IMR-90 (cell line): ENCODE measurements around the gene PKP3. TPM values are rescaled to one million over a fixed set of nuclear protein-coding genes. Genes with fewer than 3 reads are reported as not detected.

Source experiments
- ATAC-seq: fragments of 200-7000 bp; cut with Tn5 transposase; 2 replicates; pipeline ENCODE4 v1.9.1; 2020; ENCODE audit warnings: low read depth, mild to moderate bottlenecking, moderate library complexity
- BruUV-seq: library from RNA; stranded (reverse); fragments of 400-500 nt; replicated peaks from 2 replicates; lab custom pipeline; 2021; lab: Mats Ljungman, UMichigan
- CTCF ChIA-PET: fragments of 300-600 bp; formaldehyde crosslinking; extraction: SDS; loops from one replicate; lab custom pipeline; 2021; ENCODE audit warnings: antibody characterized with exemption; lab: Yijun Ruan, JAX
- POLR2A ChIA-PET: fragments of 300-600 bp; sonication (Branson Sonifier 250); formaldehyde crosslinking; loops from one replicate; lab custom pipeline; 2022; ENCODE audit warnings: antibody characterized with exemption; ENCODE audit not compliant: unreplicated experiment; lab: Charles Lee
- DNase-seq: peaks from one replicate; pipeline ENCODE4 v3.0.0; 2013
- H2AFZ ChIP-seq: replicated peaks from 2 replicates; pipeline ENCODE3; 2013; ENCODE audit warnings: low read length, mild to moderate bottlenecking; ENCODE audit not compliant: poor library complexity
- H2AK5ac ChIP-seq: 2 replicates; pipeline ENCODE4 v1.6.1; 2013; ENCODE audit warnings: low read depth, low read length, inconsistent platforms
- H2AK9ac ChIP-seq: replicated peaks from 2 replicates; pipeline ENCODE3; 2013; ENCODE audit warnings: mild to moderate bottlenecking, low read depth, low read length, moderate library complexity; ENCODE audit not compliant: poor library complexity
- H2BK120ac ChIP-seq: 2 replicates; pipeline ENCODE4 v1.6.1; 2013; ENCODE audit warnings: low read depth, low read length, inconsistent platforms
- H2BK15ac ChIP-seq: 3 replicates; pipeline ENCODE4 v1.6.1; 2013; ENCODE audit warnings: low read depth, low read length, inconsistent platforms
- H2BK20ac ChIP-seq: 2 replicates; pipeline ENCODE4 v1.6.1; 2013; ENCODE audit warnings: low read depth, mild to moderate bottlenecking, inconsistent platforms, low read length, moderate library complexity
- H2BK5ac ChIP-seq: 2 replicates; pipeline ENCODE4 v1.6.1; 2013; ENCODE audit warnings: mild to moderate bottlenecking, low read depth, low read length, inconsistent platforms; ENCODE audit not compliant: poor library complexity, severe bottlenecking
- H3K14ac ChIP-seq: replicated peaks from 2 replicates; pipeline ENCODE4 v1.6.1; 2013; ENCODE audit warnings: low read depth, low read length, inconsistent platforms
- H3K18ac ChIP-seq: 2 replicates; pipeline ENCODE4 v1.6.1; 2013; ENCODE audit warnings: low read depth, low read length, control low read depth
- H3K23ac ChIP-seq: 2 replicates; pipeline ENCODE4 v1.6.1; 2013; ENCODE audit warnings: low read depth, low read length, inconsistent platforms
- H3K27ac ChIP-seq: 2 replicates; pipeline ENCODE4 v1.5.1; 2013; ENCODE audit warnings: mild to moderate bottlenecking, control low read depth, low read length; ENCODE audit not compliant: insufficient read depth
- H3K27me3 ChIP-seq: 2 replicates; pipeline ENCODE4 v1.6.1; 2013; ENCODE audit warnings: low read length; ENCODE audit not compliant: control insufficient read depth, insufficient read depth
- H3K36me3 ChIP-seq: 2 replicates; pipeline ENCODE4 v1.6.1; 2013; ENCODE audit warnings: low read length, mixed read lengths; ENCODE audit not compliant: control insufficient read depth, insufficient read depth
- H3K4ac ChIP-seq: 2 replicates; pipeline ENCODE4 v1.6.1; 2013; ENCODE audit warnings: low read depth, low read length, inconsistent platforms
- H3K4me1 ChIP-seq: 2 replicates; pipeline ENCODE4 v1.6.1; 2013; ENCODE audit warnings: low read length, mixed read lengths; ENCODE audit not compliant: control insufficient read depth, insufficient read depth
- H3K4me2 ChIP-seq: 2 replicates; pipeline ENCODE4 v1.6.1; 2013; ENCODE audit warnings: low read depth, mild to moderate bottlenecking, control low read depth, low read length, moderate library complexity
- H3K4me3 ChIP-seq: 2 replicates; pipeline ENCODE4 v1.5.1; 2013; ENCODE audit warnings: low read depth, mild to moderate bottlenecking, control low read depth, low read length, moderate library complexity; ENCODE audit not compliant: insufficient read depth
- H3K56ac ChIP-seq: 2 replicates; pipeline ENCODE4 v1.6.1; 2013; ENCODE audit warnings: low read length, inconsistent platforms; ENCODE audit not compliant: insufficient read depth; ENCODE audit errors: extremely low read depth
- H3K79me1 ChIP-seq, 2 experiments: 2 replicates each; pipeline ENCODE4 v1.6.1; 2013; ENCODE audit warnings: low read length in 2 of 2, inconsistent platforms in 1 of 2, low read depth in 1 of 2
- H3K9ac ChIP-seq: 2 replicates; pipeline ENCODE4 v1.6.1; 2013; ENCODE audit warnings: low read depth, low read length, control low read depth
- H3K9me1 ChIP-seq: 2 replicates; pipeline ENCODE4 v1.6.1; 2013; ENCODE audit warnings: low read length, inconsistent platforms; ENCODE audit not compliant: insufficient read depth
- H3K9me3 ChIP-seq: 2 replicates; pipeline ENCODE4 v1.6.1; 2013; ENCODE audit warnings: low read length; ENCODE audit not compliant: control insufficient read depth, insufficient read depth
- H4K20me1 ChIP-seq: 2 replicates; pipeline ENCODE4 v1.6.1; 2013; ENCODE audit warnings: low read length, inconsistent platforms; ENCODE audit not compliant: insufficient read depth
- H4K5ac ChIP-seq: 2 replicates; pipeline ENCODE4 v1.6.1; 2013; ENCODE audit warnings: mild to moderate bottlenecking, low read depth, low read length, control low read depth
- H4K8ac ChIP-seq, 2 experiments: 2 replicates each; pipeline ENCODE4 v1.6.1; 2013; ENCODE audit warnings: low read depth in 2 of 2, low read length in 2 of 2, control low read depth in 1 of 2, inconsistent platforms in 1 of 2
- H4K91ac ChIP-seq: 2 replicates; pipeline ENCODE4 v1.6.1; 2013; ENCODE audit warnings: low read depth, low read length, inconsistent platforms; ENCODE audit not compliant: insufficient read depth
- CEBPB ChIP-seq: IDR thresholded peaks from 2 replicates; pipeline ENCODE4 v1.6.1; 2012; ENCODE audit warnings: low read depth, low read length, improper control_type of control experiment
- CHD1 ChIP-seq: IDR thresholded peaks from 2 replicates; pipeline ENCODE4 v1.6.1; 2012; ENCODE audit warnings: low read depth, low read length, improper control_type of control experiment
- ELK1 ChIP-seq: fragments of 150-350 bp; IDR thresholded peaks from 2 replicates; pipeline ENCODE4 v1.6.1; 2016; ENCODE audit warnings: low read depth, mild to moderate bottlenecking, low read length, moderate library complexity, borderline replicate concordance
- FOS ChIP-seq: fragments of 150-350 bp; IDR thresholded peaks from 2 replicates; pipeline ENCODE4 v1.6.1; 2016; ENCODE audit warnings: low read depth, low read length
- MAZ ChIP-seq: IDR thresholded peaks from 2 replicates; pipeline ENCODE4 v1.6.1; 2012; ENCODE audit warnings: low read depth, mild to moderate bottlenecking, low read length, improper control_type of control experiment, moderate library complexity, borderline replicate concordance
- MXI1 ChIP-seq: IDR thresholded peaks from 2 replicates; pipeline ENCODE4 v1.6.1; 2012; ENCODE audit warnings: low read depth, mild to moderate bottlenecking, low read length, moderate library complexity, borderline replicate concordance
- NFE2L2 ChIP-seq: fragments of 150-350 bp; IDR thresholded peaks from 2 replicates; pipeline ENCODE4 v1.6.1; 2016; ENCODE audit warnings: low read depth, mild to moderate bottlenecking, low read length
- POLR2A ChIP-seq: IDR thresholded peaks from 2 replicates; pipeline ENCODE4 v1.6.1; 2012; ENCODE audit warnings: mild to moderate bottlenecking, low read depth, low read length
- RAD21 ChIP-seq: IDR thresholded peaks from 2 replicates; pipeline ENCODE4 v1.6.1; 2012; ENCODE audit warnings: low read length, improper control_type of control experiment
- SMC3 ChIP-seq: fragments of 150-350 bp; IDR thresholded peaks from 2 replicates; pipeline ENCODE4 v1.6.1; 2016; ENCODE audit warnings: low read depth, mild to moderate bottlenecking, antibody characterized with exemption, low read length, moderate library complexity
- WGBS, 2 experiments: methylation state at CpG; one replicate each; pipeline versions ENCODE4 v1.1.5 to v1.1.7; 2013; ENCODE audit warnings: missing lambda C conversion rate in 2 of 2; ENCODE audit not compliant: insufficient read length in 1 of 2; ENCODE audit errors: extremely low coverage in 2 of 2; 5-methylcytosine and 5-hydroxymethylcytosine counted together
- dilution Hi-C: fragments of 300-500 bp; cut with HindIII; formaldehyde crosslinking; loops from one replicate; pipeline ENCODE4 v1.14.3; 2018; ENCODE audit warnings: low sequenced_read_pairs; ENCODE audit not compliant: unreplicated experiment
- in situ Hi-C: fragments of 300-500 bp; cut with MboI; formaldehyde crosslinking; loops from 3 replicates; pipeline ENCODE4 v1.14.3; 2019; ENCODE audit warnings: low sequenced_read_pairs, inconsistent platforms, mixed read lengths
- intact Hi-C: fragments of 100-400 bp; cut with micrococcal nuclease; formaldehyde crosslinking; loops from 2 replicates; pipeline ENCODE4 v1.10.0; 2022
- polyA plus RNA-seq, 3 experiments: library from polyadenylated mRNA; depleted of rRNA; stranded (reverse); fragments of >200 nt; gene quantifications; 2 replicates each; pipeline ENCODE4 v1.2.3, GENCODE V29; 2012; ENCODE audit warnings: low replicate concordance in 1 of 3
- total RNA-seq: library from RNA; depleted of rRNA; stranded (reverse); fragments of >200 nt; gene quantifications from 2 replicates; pipeline ENCODE4 v1.2.3, GENCODE V29; 2012
- TF ChIP-seq, protein P1 (sequence below): conservative IDR thresholded peaks from 2 replicates; pipeline ENCODE4 v1.5.1; 2012; ENCODE audit warnings: mild to moderate bottlenecking, low read depth, low read length, improper control_type of control experiment

Gene PKP3
- total and polyA plus RNA-seq, 2 of the 4 experiments (the other 2 are of a cell fraction) = 1.5 to 2.2 TPM

- Histone ChIP-seq H4K20me1 (no peaks in the 10 kb centered on the region), H2BK120ac (no peak overlapping the region), H4K91ac (no peak overlapping the region), H3K18ac (no peak overlapping the region), H2BK15ac (no peak overlapping the region), H4K5ac (no peak overlapping the region), H3K4me1 (no peaks in the 10 kb centered on the region), H2AK5ac (no peak overlapping the region), H3K27ac (no peak overlapping the region), H3K56ac (no peak overlapping the region), H3K4me3 (no peak overlapping the region), H2BK20ac (no peak overlapping the region), H2AFZ (no peak overlapping the region), H3K14ac (no peak overlapping the region), H3K9ac (no peak overlapping the region), H3K79me1 (no peaks in the 10 kb centered on the region), H3K27me3 (no peaks in the 10 kb centered on the region), H4K8ac (no peak overlapping the region), H2AK9ac (no peak overlapping the region), H3K36me3 (peaks cover 24% of the 10 kb centered on the region; the same call in 1 of the 2 replicates), H3K4me2 (no peak overlapping the region), H3K23ac (no peak overlapping the region), H3K9me1 (no peaks in the 10 kb centered on the region), H3K9me3 (peaks cover 6% of the 10 kb centered on the region; the same call in 1 of the 2 replicates), H3K4ac (no peak overlapping the region), H2BK5ac (no peak overlapping the region)
- intact Hi-C loops (no loop called here), dilution Hi-C loops (no loop called here), in situ Hi-C loops (no loop called here)
- ChIA-PET POLR2A (no interaction called here), CTCF (no interaction called here)
- no peak for DNase-seq
- no TSS peak for BruUV-seq
- no CpG with 5 or more reads among the region's 11 CpGs for WGBS, 2 experiments
- TF ChIP-seq ELK1 = no peak
- no peak for TF ChIP-seq NFE2L2
- TF ChIP-seq SMC3 = no peak
- TF ChIP-seq CHD1 = no peak
- no peak for TF ChIP-seq MAZ
- no peak for TF ChIP-seq POLR2A
- no peak for TF ChIP-seq MXI1
- TF ChIP-seq RAD21 = no peak
- TF ChIP-seq FOS = no peak
- TF ChIP-seq CEBPB = no peak
- TF ChIP-seq, protein P1, sequence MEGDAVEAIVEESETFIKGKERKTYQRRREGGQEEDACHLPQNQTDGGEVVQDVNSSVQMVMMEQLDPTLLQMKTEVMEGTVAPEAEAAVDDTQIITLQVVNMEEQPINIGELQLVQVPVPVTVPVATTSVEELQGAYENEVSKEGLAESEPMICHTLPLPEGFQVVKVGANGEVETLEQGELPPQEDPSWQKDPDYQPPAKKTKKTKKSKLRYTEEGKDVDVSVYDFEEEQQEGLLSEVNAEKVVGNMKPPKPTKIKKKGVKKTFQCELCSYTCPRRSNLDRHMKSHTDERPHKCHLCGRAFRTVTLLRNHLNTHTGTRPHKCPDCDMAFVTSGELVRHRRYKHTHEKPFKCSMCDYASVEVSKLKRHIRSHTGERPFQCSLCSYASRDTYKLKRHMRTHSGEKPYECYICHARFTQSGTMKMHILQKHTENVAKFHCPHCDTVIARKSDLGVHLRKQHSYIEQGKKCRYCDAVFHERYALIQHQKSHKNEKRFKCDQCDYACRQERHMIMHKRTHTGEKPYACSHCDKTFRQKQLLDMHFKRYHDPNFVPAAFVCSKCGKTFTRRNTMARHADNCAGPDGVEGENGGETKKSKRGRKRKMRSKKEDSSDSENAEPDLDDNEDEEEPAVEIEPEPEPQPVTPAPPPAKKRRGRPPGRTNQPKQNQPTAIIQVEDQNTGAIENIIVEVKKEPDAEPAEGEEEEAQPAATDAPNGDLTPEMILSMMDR = no peak
- no peak for ATAC-seq
These were observed 11.9 kb upstream of the PKP3 start for GRCh38 chr11:382081-382629.
